ENCODE results near the gene KLF3. TPM values are rescaled to one million over a fixed set of nuclear protein-coding genes. Genes with fewer than 3 reads are reported as not detected.

The KLF3 gene
- total and polyA plus RNA-seq, 2 of the 8 experiments (the other 6 are each of a cell fraction or from before 2014, with no cell fraction given) = 8.0 to 14.9 TPM

DNA sequence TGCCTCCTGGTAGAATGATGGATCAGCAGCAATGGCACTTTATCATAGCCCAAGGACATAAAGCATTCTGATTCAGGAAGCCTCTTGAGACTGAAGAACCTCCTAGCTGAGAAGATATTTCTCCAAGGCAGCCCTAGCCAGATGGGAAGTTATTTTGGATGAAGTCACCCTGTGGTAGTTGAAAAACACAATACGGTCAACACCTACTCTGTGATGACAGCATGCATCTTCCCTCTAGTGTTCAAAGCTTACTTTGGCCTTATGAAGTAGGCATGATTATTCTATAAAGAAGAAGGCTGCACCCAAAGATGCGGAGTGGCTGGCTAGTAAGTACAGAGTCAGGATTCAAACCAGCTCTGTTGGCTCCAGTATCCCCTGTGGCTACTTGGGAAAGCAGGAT, 70.9 kb downstream of the KLF3 start (continued):
- TF ChIP-seq, protein P1, sequence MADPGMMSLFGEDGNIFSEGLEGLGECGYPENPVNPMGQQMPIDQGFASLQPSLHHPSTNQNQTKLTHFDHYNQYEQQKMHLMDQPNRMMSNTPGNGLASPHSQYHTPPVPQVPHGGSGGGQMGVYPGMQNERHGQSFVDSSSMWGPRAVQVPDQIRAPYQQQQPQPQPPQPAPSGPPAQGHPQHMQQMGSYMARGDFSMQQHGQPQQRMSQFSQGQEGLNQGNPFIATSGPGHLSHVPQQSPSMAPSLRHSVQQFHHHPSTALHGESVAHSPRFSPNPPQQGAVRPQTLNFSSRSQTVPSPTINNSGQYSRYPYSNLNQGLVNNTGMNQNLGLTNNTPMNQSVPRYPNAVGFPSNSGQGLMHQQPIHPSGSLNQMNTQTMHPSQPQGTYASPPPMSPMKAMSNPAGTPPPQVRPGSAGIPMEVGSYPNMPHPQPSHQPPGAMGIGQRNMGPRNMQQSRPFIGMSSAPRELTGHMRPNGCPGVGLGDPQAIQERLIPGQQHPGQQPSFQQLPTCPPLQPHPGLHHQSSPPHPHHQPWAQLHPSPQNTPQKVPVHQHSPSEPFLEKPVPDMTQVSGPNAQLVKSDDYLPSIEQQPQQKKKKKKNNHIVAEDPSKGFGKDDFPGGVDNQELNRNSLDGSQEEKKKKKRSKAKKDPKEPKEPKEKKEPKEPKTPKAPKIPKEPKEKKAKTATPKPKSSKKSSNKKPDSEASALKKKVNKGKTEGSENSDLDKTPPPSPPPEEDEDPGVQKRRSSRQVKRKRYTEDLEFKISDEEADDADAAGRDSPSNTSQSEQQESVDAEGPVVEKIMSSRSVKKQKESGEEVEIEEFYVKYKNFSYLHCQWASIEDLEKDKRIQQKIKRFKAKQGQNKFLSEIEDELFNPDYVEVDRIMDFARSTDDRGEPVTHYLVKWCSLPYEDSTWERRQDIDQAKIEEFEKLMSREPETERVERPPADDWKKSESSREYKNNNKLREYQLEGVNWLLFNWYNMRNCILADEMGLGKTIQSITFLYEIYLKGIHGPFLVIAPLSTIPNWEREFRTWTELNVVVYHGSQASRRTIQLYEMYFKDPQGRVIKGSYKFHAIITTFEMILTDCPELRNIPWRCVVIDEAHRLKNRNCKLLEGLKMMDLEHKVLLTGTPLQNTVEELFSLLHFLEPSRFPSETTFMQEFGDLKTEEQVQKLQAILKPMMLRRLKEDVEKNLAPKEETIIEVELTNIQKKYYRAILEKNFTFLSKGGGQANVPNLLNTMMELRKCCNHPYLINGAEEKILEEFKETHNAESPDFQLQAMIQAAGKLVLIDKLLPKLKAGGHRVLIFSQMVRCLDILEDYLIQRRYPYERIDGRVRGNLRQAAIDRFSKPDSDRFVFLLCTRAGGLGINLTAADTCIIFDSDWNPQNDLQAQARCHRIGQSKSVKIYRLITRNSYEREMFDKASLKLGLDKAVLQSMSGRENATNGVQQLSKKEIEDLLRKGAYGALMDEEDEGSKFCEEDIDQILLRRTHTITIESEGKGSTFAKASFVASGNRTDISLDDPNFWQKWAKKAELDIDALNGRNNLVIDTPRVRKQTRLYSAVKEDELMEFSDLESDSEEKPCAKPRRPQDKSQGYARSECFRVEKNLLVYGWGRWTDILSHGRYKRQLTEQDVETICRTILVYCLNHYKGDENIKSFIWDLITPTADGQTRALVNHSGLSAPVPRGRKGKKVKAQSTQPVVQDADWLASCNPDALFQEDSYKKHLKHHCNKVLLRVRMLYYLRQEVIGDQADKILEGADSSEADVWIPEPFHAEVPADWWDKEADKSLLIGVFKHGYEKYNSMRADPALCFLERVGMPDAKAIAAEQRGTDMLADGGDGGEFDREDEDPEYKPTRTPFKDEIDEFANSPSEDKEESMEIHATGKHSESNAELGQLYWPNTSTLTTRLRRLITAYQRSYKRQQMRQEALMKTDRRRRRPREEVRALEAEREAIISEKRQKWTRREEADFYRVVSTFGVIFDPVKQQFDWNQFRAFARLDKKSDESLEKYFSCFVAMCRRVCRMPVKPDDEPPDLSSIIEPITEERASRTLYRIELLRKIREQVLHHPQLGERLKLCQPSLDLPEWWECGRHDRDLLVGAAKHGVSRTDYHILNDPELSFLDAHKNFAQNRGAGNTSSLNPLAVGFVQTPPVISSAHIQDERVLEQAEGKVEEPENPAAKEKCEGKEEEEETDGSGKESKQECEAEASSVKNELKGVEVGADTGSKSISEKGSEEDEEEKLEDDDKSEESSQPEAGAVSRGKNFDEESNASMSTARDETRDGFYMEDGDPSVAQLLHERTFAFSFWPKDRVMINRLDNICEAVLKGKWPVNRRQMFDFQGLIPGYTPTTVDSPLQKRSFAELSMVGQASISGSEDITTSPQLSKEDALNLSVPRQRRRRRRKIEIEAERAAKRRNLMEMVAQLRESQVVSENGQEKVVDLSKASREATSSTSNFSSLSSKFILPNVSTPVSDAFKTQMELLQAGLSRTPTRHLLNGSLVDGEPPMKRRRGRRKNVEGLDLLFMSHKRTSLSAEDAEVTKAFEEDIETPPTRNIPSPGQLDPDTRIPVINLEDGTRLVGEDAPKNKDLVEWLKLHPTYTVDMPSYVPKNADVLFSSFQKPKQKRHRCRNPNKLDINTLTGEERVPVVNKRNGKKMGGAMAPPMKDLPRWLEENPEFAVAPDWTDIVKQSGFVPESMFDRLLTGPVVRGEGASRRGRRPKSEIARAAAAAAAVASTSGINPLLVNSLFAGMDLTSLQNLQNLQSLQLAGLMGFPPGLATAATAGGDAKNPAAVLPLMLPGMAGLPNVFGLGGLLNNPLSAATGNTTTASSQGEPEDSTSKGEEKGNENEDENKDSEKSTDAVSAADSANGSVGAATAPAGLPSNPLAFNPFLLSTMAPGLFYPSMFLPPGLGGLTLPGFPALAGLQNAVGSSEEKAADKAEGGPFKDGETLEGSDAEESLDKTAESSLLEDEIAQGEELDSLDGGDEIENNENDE (IDR thresholded peaks at IDR 0.05; ENCODE audit: insufficient replicate concordance, low read length) = no peak
- TF ChIP-seq FOSL1 (IDR thresholded peaks at IDR 0.05; ENCODE audit: insufficient read depth, low read depth, low read length) (no peak), TBP (IDR thresholded peaks at IDR 0.05; ENCODE audit: low read depth, low read length) (no peak), CTBP2 (IDR thresholded peaks at IDR 0.05; ENCODE audit: borderline replicate concordance, insufficient read depth, insufficient read length, low read length) (no peak), TAF7 (optimal IDR thresholded peaks at IDR 0.05; ENCODE audit: borderline replicate concordance, low read depth, low read length) (no peak)
